Measurements from ENCODE around the gene MSRB1.

Gene MSRB1

GRCh38 chr16:1974157-1975070 is 31.4 kb upstream of the MSRB1 start:
- no peak overlapping the region for H3K4me3 ChIP-seq (ENCODE audit: low read depth, low read length)
- DNase-seq (ENCODE audit: low read depth), result no peak
- in situ Hi-C loops (cut with HindIII; ENCODE audit: low sequenced_read_pairs), result no loop called here
- no peak for TF ChIP-seq CTCF (IDR thresholded peaks at IDR 0.05; ENCODE audit: low read depth, low read length, missing control alignments)

GRCh38 chr16:1973461-1974156 is 30.6 kb upstream of the MSRB1 start:
- H3K4me3 ChIP-seq (ENCODE audit: low read depth, low read length), result no peak overlapping the region
- in situ Hi-C loops (cut with HindIII; ENCODE audit: low sequenced_read_pairs), result no loop called here
- TF ChIP-seq CTCF (IDR thresholded peaks at IDR 0.05; ENCODE audit: low read depth, low read length, missing control alignments), result no peak
- no peak for DNase-seq (ENCODE audit: low read depth)

- in situ Hi-C loops (cut with HindIII; ENCODE audit: low sequenced_read_pairs), result no loop called here
- peak overlapping the region; percentile 93 for H3K4me3 ChIP-seq (ENCODE audit: low read depth, low read length)
- no peak for TF ChIP-seq CTCF (IDR thresholded peaks at IDR 0.05; ENCODE audit: low read depth, low read length, missing control alignments)
- no peak for DNase-seq (ENCODE audit: low read depth)
These were observed 29.5 kb upstream of the MSRB1 start for GRCh38 chr16:1972490-1972877.

GRCh38 chr16:1971796-1972489 is 28.9 kb upstream of the MSRB1 start, which contains the start of gene TBL3:
Gene TBL3 (plus strand): TSS chr16:1972053. CDS start chr16:1972165, 112 bp downstream.
- no peak for TF ChIP-seq CTCF (IDR thresholded peaks at IDR 0.05; ENCODE audit: low read depth, low read length, missing control alignments)
- in situ Hi-C loops (cut with HindIII; ENCODE audit: low sequenced_read_pairs), result no loop called here
- peak; percentile 81 for DNase-seq (ENCODE audit: low read depth)
- peak within 1 kb of the TSS; percentile 93 for H3K4me3 ChIP-seq (ENCODE audit: low read depth, low read length)

- in situ Hi-C loops (cut with HindIII; ENCODE audit: low sequenced_read_pairs), result no loop called here
- no peak for DNase-seq (ENCODE audit: low read depth)
- no peak for TF ChIP-seq CTCF (IDR thresholded peaks at IDR 0.05; ENCODE audit: low read depth, low read length, missing control alignments)
- H3K4me3 ChIP-seq (ENCODE audit: low read depth, low read length), result no peak overlapping the region
These were observed 25.4 kb upstream of the MSRB1 start for GRCh38 chr16:1968146-1968953.

All from astrocyte of the cerebellum (primary cell).